Thymus (tissue), 11 donors: Measurements from ENCODE around the gene EIF4E. TPM values are rescaled to one million over a fixed set of nuclear protein-coding genes. Genes with fewer than 3 reads are reported as not detected.
"Not testable (repeated sequence)": the region's sequence is repeated elsewhere in the genome, so short reads cannot be mapped to it uniquely, and the experiment has no call there.

ENCODE experiments used
- DNase-seq, 9 donors: peaks; one replicate each; pipeline ENCODE4 v3.0.0-alpha.2; 2013; ENCODE audit warnings: low spot score in 9 of 9, low read depth in 6 of 9, missing footprints in 1 of 9
- H3K27ac ChIP-seq, 2 donors: one replicate each; pipeline ENCODE4 v1.5.1; 2013; ENCODE audit warnings: control low read depth in 1 of 2, low read depth in 1 of 2, low read length in 1 of 2, mild to moderate bottlenecking in 1 of 2, moderate library complexity in 1 of 2
- H3K27me3 ChIP-seq, 2 donors: one replicate each; pipeline ENCODE4 v1.5.1; 2013; ENCODE audit warnings: low read length in 1 of 2; ENCODE audit not compliant: control insufficient read depth in 2 of 2, insufficient read depth in 1 of 2
- H3K36me3 ChIP-seq, 2 donors: one replicate each; pipeline ENCODE4 v1.5.1; 2013; ENCODE audit warnings: low read length in 1 of 2, mild to moderate bottlenecking in 1 of 2, moderate library complexity in 1 of 2; ENCODE audit not compliant: control insufficient read depth in 2 of 2, insufficient read depth in 2 of 2
- H3K4me1 ChIP-seq, 2 donors: one replicate each; pipeline ENCODE4 v1.5.1; 2013; ENCODE audit warnings: low read length in 2 of 2; ENCODE audit not compliant: control insufficient read depth in 2 of 2, insufficient read depth in 2 of 2
- H3K4me3 ChIP-seq, 2 donors: one replicate each; pipeline ENCODE4 v1.5.1; 2013; ENCODE audit warnings: low read length in 2 of 2, control low read depth in 1 of 2, mild to moderate bottlenecking in 1 of 2
- H3K9me3 ChIP-seq, 2 donors: one replicate each; pipeline ENCODE4 v1.5.1; 2013; ENCODE audit warnings: low read length in 1 of 2, mild to moderate bottlenecking in 1 of 2; ENCODE audit not compliant: control insufficient read depth in 2 of 2, insufficient read depth in 1 of 2
- WGBS: extraction: QIAGEN DNeasy Blood & Tissue Kit; methylation state at CpG from one replicate; pipeline ENCODE4 v1.1.7; 2013; 5-methylcytosine and 5-hydroxymethylcytosine counted together
- polyA plus RNA-seq: library from polyadenylated mRNA; stranded (reverse); fragments of 200-250 nt; gene quantifications from one replicate; pipeline ENCODE4 v1.2.3, GENCODE V29; 2013
- total RNA-seq: library from RNA; stranded (reverse); fragments of 120-200 nt; gene quantifications from one replicate; pipeline ENCODE4 v1.2.4, GENCODE V29; 2013
- donor health status: healthy.

The EIF4E gene
- total and polyA plus RNA-seq, 2 donors = 30.0 to 125 TPM

GRCh38 chr4:98872120-98872906 lies 56.6 kb downstream of the EIF4E start:
- H3K36me3 ChIP-seq, H3K9me3 ChIP-seq, DNase-seq, H3K27ac ChIP-seq, H3K27me3 ChIP-seq, H3K4me1 ChIP-seq, H3K4me3 ChIP-seq: not testable (repeated sequence)
- WGBS = 84% methylated on average over 3 of the region's 3 CpGs

- Histone ChIP-seq H3K27me3 (no peaks in the 10 kb centered on the region), H3K36me3 (no peaks in the 10 kb centered on the region), H3K27ac (no peak overlapping the region), H3K4me1 (no peaks in the 10 kb centered on the region), H3K9me3 (no peaks in the 10 kb centered on the region), H3K4me3 (no peak overlapping the region)
- 92% methylated on average over 1 of the region's 1 CpG for whole genome bisulfite sequencing
- DNase-seq = no peak
These were observed 61.3 kb downstream of the EIF4E start for GRCh38 chr4:98867648-98868047.

- H3K4me1 ChIP-seq = no peaks in the 10 kb centered on the region
- H3K27me3 ChIP-seq = no peaks in the 10 kb centered on the region
- H3K9me3 ChIP-seq = no peaks in the 10 kb centered on the region
- WGBS = 89% methylated on average over 6 of the region's 6 CpGs
- H3K4me3 ChIP-seq = no peak overlapping the region
- no peaks in the 10 kb centered on the region for H3K36me3 ChIP-seq
- DNase-seq = no peak
- H3K27ac ChIP-seq = no peak overlapping the region
These were observed 63.9 kb downstream of the EIF4E start for GRCh38 chr4:98865059-98865458.

GRCh38 chr4:98864560-98864959 lies 64.4 kb downstream of the EIF4E start:
- Histone ChIP-seq H3K27me3 (no peaks in the 10 kb centered on the region), H3K4me3 (no peak overlapping the region), H3K9me3 (no peaks in the 10 kb centered on the region), H3K4me1 (no peaks in the 10 kb centered on the region), H3K27ac (no peak overlapping the region), H3K36me3 (no peaks in the 10 kb centered on the region)
- DNase-seq = no peak
- WGBS = 86% methylated on average over 7 of the region's 7 CpGs

- DNase-seq = no peak
- Histone ChIP-seq H3K36me3 (no peaks in the 10 kb centered on the region), H3K27me3 (no peaks in the 10 kb centered on the region), H3K4me3 (no peak overlapping the region), H3K27ac (no peak overlapping the region), H3K4me1 (no peaks in the 10 kb centered on the region), H3K9me3 (peaks cover 0 to 1% of the 10 kb centered on the region in 2 donors)
- WGBS = 76% methylated on average over 3 of the region's 3 CpGs
These were observed 66.6 kb downstream of the EIF4E start for GRCh38 chr4:98862371-98862770.

GRCh38 chr4:98861100-98861884 lies 67.6 kb downstream of the EIF4E start:
- no peak for DNase-seq
- Histone ChIP-seq H3K9me3 (peaks cover 0 to 1% of the 10 kb centered on the region in 2 donors), H3K4me1 (no peaks in the 10 kb centered on the region), H3K27ac (no peak overlapping the region), H3K27me3 (no peaks in the 10 kb centered on the region), H3K4me3 (no peak overlapping the region), H3K36me3 (no peaks in the 10 kb centered on the region)
- 96% methylated on average over 3 of the region's 3 CpGs for WGBS

- H3K9me3 ChIP-seq = no peaks in the 10 kb centered on the region
- no peak overlapping the region for H3K27ac ChIP-seq
- 79% methylated on average over 3 of the region's 3 CpGs for WGBS
- H3K4me3 ChIP-seq = no peak overlapping the region
- no peak for DNase-seq
- no peaks in the 10 kb centered on the region for H3K27me3 ChIP-seq
- H3K4me1 ChIP-seq = no peaks in the 10 kb centered on the region
- no peaks in the 10 kb centered on the region for H3K36me3 ChIP-seq
These were observed 77.1 kb downstream of the EIF4E start for GRCh38 chr4:98851806-98852205.

GRCh38 chr4:98850937-98851336 lies 78.0 kb downstream of the EIF4E start:
- H3K36me3 ChIP-seq = no peaks in the 10 kb centered on the region

GRCh38 chr4:98848448-98848847 lies 80.5 kb downstream of the EIF4E start:
- H3K4me1 ChIP-seq = no peaks in the 10 kb centered on the region
- WGBS = 89% methylated on average over 1 of the region's 1 CpG
- H3K4me3 ChIP-seq = no peak overlapping the region
- no peaks in the 10 kb centered on the region for H3K27me3 ChIP-seq
- no peak overlapping the region for H3K27ac ChIP-seq
- DNase-seq = no peak
- H3K9me3 ChIP-seq = no peaks in the 10 kb centered on the region
- H3K36me3 ChIP-seq = no peaks in the 10 kb centered on the region

More at GRCh38 chr4:98850937-98851336, 78.0 kb downstream of the EIF4E start:
- Histone ChIP-seq H3K27ac (no peak overlapping the region), H3K9me3 (no peaks in the 10 kb centered on the region), H3K4me1 (no peaks in the 10 kb centered on the region), H3K4me3 (no peak overlapping the region), H3K27me3 (no peaks in the 10 kb centered on the region)
- no peak for DNase-seq
